ENCODE data around the gene FAM200B.
"Not testable (repeated sequence)": the region's sequence is repeated elsewhere in the genome, so short reads cannot be mapped to it uniquely, and the experiment has no call there.

Gene FAM200B

GRCh38 chr4:15696866-15697265, 15.2 kb downstream of the FAM200B start:
- DNase-seq: no peak

GRCh38 chr4:15702941-15703403, 21.3 kb downstream of the FAM200B start, which contains the start of gene BST1:
Gene BST1, plus strand, starts transcription at chr4:15703065. Its CDS starts 80 bp downstream, at chr4:15703145.
- peak in 1 of 2 donors; percentile 21 for DNase-seq

DNA sequence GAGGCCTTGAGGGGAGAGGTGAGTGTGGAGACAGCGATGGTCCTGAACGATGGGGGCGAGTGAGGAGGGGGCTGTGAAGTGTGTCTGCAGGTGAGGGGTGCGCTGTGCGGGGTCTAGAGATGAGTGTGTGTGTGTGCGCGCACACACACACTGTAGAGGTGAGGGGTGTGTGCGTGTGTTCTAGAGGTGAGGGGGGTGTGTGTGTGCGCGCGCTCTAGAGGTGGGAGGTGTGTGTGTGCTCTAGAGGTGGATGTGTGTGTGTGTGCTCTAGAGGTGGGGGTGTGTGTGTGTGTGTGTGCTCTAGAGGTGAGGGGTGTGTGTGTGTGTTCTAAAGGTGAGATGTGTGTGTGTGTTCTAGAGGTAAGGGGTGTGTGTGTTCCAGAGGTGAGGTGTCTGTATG, 21.8 kb downstream of the FAM200B start:
- DNase-seq: no peak

DNA sequence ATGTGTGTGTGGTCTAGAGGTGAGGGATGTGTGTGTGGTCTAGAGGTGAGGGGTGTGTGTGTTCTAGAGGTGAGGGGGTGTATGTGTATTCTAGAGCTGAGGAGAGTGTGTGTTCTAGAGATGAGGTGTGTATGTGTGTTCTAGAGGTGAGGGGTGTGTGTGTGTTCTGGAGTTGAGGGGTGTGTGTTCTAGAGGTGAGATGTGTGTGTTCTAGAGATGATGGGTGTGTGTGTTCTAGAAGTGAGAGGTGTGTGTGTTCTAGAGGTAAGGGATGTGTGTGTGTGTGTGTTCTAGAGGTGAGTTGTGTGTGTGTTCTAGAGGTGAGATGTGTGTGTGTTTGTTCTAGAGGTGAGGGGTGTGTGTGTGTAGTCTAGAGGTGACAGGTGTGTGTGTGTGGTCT, 22.5 kb downstream of the FAM200B start:
- no peak for DNase-seq

DNA sequence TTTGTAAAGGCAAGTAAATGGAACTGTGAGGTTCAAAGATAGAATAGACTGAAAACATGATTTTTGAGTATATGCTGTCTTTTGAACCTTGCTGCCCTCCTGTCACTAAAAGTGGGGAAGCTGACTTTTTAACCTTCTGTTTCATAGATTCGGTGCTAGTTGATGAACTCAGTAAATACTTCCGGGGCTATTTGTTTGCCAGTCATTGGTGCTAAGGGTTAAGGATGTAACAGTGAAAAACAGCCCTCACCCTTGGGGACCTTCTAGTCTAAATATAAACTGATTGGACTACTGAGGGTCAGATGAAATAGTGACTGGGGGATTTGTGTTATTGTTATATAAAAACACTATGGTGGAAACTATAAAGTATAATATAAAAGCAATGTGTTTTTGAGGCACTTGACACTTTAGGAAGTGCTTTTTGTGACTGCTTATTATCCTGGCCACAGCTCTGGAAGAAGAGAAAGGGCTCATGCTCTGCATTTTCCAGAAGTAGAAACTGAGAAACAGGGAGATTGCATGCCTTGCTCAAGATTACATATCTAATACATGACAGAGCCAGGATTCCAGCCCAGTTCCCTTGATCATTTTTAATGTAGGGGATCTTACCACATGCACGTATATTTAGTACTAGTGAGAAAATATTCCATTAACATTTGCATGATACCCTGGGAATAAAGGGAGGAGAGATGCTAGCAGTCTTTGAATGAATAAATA, 25.2 kb downstream of the FAM200B start:
- DNase-seq: no peak

- DNase-seq: no peak
Measured at GRCh38 chr4:15707363-15707715, 25.7 kb downstream of the FAM200B start.

GRCh38 chr4:15711762-15712161, 30.1 kb downstream of the FAM200B start:
- DNase-seq: no peak

DNA sequence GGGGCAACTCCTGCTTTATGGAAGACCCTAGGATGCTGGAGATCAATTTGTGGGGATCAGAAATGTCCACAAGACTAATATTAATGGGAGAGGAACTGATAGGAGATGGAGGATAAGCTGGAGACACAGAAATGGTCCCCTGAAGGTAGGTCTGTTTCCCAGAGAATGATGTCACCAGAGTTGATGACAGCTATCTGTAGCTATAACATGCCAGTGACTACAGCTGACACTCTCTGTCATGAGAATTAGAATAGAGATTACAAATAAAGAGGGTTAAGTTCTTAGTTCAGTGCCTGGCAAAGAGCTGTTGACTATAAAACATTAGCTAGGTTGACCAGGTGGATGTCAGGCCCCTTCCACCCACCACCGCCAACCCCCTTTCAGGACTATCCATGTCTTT, 30.6 kb downstream of the FAM200B start:
- DNase-seq: no peak

DNA sequence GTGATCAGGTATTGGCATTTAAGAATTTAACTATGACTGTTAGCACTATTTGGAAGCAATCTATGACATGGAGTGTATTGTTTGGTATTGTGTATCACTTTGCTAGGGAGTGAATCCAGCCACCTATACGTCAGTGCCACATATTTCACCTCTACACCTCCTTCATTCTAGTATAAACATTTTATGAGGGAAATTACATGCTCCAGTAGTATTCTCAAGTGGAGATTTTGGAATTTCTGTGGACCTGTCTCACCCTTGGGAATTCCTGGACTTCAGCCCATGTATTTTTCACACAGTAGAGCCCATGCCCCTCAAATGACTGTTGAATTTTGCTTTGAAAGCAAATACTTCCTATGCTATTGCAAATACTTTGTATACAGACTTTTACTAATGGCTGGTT, 32.5 kb downstream of the FAM200B start:
- no peak for DNase-seq

DNA sequence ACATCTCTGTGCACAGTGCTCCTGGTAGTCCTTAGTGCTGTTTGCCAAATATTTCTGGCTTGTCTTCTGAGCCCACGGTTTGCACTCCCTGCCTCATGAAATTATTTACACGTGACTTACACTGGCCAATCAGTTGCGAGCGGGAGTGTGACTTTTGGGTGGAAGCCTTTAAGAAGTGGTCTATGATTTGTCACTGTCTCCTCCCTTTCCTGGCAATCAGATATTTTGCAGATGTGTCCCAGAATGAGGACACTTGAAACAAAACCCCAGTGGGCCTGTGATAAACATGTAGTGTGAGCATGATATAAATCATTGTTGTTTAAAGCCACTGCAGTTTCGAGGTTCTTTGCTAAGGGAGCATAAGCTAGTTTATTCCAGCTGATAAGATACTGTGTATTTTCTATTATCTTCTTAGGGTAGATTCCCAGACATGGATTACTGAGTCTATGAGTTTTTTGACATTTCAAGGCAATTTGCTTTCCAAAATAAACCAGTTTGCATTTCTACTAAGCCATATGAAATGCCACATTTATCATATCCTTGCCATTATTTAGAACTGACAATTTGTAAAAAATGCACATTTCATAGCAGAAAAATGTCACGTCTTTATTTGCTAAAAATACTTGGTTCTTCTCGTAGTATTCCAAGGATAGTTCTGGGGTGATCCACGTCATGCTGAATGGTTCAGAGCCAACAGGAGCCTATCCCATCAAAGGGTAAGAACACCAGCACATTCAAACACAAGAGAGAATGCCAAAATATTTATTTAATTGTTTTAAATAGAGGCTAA, 33.2 kb downstream of the FAM200B start:
- DNase-seq: no peak

DNA sequence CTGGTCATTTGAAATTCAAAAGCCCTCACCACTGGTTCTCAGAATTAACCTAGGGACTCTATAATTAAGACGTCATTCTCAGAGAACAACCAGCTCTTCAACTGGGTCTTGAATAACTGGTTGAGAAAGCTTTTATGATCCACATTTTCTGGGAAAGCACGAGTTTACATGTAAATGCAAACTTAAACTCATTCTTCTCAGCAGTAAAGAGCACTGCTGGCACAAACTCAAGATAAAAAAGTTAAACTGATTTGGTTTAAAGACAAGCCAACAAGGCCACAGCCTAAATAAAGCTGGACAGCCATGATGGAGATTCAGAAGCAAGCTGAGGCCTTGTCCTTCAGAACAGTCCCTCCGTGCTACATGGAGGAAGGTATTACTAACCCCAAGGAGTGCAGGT, 34.5 kb downstream of the FAM200B start:
- no peak for DNase-seq

GRCh38 chr4:15717086-15717485, 35.5 kb downstream of the FAM200B start:
- no peak for DNase-seq

DNA sequence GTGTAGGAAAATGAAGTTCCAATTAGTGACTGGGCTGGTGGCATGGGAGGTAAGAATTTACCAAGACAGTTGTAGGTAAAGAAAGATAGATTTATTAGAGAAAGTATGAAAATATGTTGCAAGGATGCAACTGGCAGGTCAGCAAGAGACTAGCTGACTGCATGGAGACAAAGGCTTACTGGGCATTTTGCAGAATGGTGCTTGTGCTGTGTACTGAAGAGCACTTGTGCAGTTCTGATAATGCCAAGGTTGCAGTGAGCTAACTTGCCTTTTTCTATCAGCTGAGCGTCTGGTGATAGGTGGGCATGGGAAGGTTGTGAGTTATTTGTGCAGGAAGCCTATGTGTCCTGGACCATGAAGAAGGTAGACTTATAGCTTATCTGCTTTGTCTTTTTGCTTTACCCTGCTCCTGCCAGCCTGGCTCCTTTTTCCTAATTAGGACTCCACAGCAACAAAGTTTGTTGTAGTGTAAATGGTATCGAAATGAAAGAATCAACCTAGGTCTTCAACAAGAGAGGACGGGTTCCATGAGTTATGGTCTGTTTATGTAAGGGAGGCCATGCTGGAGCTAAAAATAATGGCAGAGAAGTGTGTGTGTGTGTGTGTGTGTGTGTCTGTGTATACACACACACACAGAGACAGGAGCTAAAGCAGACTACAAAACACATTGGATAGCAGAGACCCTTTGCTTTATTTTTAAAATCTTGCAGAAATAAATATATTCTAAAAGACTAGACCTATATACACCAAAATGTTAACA, 36.2 kb downstream of the FAM200B start:
- no peak for DNase-seq

DNA sequence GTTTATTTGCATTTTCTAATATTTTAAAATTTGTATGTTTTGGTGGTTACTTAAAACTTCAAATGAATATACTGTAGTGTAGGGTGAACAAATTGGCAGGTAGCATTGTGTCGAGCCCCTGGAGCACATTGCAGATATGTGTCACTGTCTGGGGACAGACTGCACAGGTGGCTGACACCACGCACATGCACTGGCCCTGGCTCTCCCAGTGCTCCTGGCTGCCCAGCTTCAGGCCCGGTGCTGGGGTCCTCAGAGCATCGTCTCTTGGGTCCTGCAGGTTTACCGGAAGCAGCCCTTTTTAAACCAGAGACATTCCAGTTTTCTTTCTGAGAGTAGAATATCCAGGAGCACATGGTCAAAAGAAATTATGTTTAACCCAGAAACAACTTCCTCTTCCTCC, 36.8 kb downstream of the FAM200B start:
- no peak for DNase-seq

- DNase-seq: no peak
Measured at GRCh38 chr4:15718959-15719358, 37.3 kb downstream of the FAM200B start.

DNA sequence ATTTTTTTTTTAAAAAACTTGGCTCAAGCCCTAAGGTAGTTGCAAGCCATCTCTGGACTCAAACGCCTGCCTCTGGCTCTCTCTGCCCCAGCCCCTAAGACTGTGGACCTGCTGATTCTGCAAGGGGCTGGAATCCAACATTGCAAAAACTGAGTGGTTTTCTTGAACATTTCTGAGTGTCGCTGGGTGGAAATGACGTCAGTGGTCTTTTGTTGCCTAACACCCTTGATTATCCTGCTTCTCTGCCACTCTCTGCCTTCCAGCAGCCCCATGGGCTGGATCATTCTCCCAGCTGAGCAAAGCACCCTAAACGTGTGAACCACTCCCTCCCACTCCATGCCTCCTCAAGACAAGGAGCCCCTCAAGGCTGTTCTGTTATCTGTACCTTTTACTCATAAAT, 37.9 kb downstream of the FAM200B start:
- DNase-seq: no peak

- no peak for DNase-seq
Measured at GRCh38 chr4:15720851-15721250, 39.2 kb downstream of the FAM200B start.

DNA sequence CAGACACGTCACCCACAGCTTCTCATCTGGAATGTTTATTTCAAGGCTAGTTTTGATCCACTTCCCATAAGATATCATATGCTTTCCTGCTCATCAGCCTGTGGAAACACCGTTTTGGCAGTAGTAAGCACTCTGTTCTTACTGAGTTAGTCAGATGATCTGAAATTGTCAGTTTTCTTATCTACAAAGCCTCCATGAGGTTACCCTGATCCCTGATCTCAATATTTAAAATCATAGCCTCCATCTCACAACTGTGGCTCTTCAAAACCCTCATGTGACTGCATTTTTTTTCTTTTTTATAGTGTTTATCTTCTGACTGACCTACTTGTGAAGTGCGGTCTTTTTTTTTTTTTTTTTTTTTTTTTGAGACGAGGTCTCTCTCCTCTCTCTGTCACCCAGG, 44.0 kb downstream of the FAM200B start:
- DNase-seq: no peak

- peak in 1 of 2 donors; percentile 60 for DNase-seq
Measured at GRCh38 chr4:15729910-15730533, 48.4 kb downstream of the FAM200B start.

DNA sequence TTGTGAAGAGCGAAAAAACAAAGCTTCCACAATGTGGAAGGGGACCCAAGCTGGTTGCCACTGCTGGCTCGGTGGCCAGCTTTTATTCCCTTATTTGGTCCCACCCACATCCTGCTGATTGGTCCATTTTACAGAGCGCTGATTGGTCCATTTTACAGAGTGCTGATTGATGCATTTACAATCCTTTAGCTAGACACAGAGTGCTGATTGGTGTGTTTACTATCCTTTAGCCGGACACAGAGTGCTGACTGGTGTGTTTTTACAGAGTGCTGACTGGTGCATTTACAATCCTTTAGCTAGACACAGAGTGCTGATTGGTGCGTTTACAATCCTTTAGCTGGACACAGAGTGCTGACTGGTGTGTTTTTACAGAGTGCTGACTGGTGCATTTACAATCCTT, 51.4 kb downstream of the FAM200B start:
- DNase-seq: not testable (repeated sequence)

DNA sequence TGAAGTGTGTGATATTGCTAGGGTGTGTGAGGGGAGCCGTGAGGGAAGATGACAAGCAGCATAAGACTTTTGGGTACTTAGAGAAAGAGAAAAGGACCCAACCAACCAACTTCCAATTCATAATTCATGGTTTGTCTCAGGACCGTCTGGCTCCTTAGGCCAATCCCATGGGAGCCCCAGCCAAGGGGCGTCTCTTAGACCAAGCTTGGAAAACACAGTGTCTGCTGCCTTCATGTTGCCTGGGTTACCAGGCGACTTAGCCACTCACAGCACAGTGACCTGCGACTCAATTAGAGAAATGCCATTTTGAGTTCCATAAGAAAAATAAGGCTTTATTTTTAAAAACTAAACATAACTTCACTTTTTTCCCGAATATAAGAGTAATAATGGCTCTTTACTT, 53.9 kb downstream of the FAM200B start:
- DNase-seq: no peak

GRCh38 chr4:15736514-15737050, 55.0 kb downstream of the FAM200B start:
- DNase-seq: no peak

GRCh38 chr4:15737255-15737654, 55.6 kb downstream of the FAM200B start:
- DNase-seq: no peak
